HCT116 (cell line): Measurements from ENCODE around the gene NDUFV3.

Source experiments
- EGR1 ChIP-seq: IDR thresholded peaks from 2 replicates; pipeline ENCODE4 v1.6.1; 2012; ENCODE audit warnings: low read depth
- EZH2phosphoT487 ChIP-seq: fragments of 200-600 bp; IDR thresholded peaks from 2 replicates; pipeline ENCODE4 v1.6.1; 2018; ENCODE audit warnings: antibody characterized with exemption, borderline replicate concordance
- FOSL1 ChIP-seq: IDR thresholded peaks from 2 replicates; pipeline ENCODE4 v1.6.1; 2012; ENCODE audit warnings: low read depth
- JUND ChIP-seq: IDR thresholded peaks from 2 replicates; pipeline ENCODE4 v1.6.1; 2012
- POLR2AphosphoS5 ChIP-seq: IDR thresholded peaks from 2 replicates; pipeline ENCODE4 v1.6.1; 2011; ENCODE audit warnings: mild to moderate bottlenecking, low read depth, low read length, moderate library complexity
- SIN3A ChIP-seq: IDR thresholded peaks from 2 replicates; pipeline ENCODE4 v1.6.1; 2012; ENCODE audit warnings: low read depth
- SP1 ChIP-seq: IDR thresholded peaks from 2 replicates; pipeline ENCODE4 v1.6.1; 2012; ENCODE audit warnings: low read depth
- ZFX ChIP-seq: fragments of 450-650 bp; IDR thresholded peaks from 2 replicates; pipeline ENCODE4 v1.6.1; 2017
- TF ChIP-seq, protein P1 (sequence below), 3 experiments: fragments of 200-600 bp in 1 of 3; sonication (generic) in 1 of 3; IDR thresholded peaks in 2 of 3; conservative IDR thresholded peaks in 1 of 3; 2 replicates each; pipeline ENCODE4 v1.5.1; 2012 to 2017; ENCODE audit warnings: low read depth in 2 of 3, low read length in 2 of 3, antibody characterized with exemption in 1 of 3, borderline replicate concordance in 1 of 3, control low read depth in 1 of 3, mild to moderate bottlenecking in 1 of 3, mixed read lengths in 1 of 3, mixed run types in 1 of 3, moderate library complexity in 1 of 3; ENCODE audit not compliant: insufficient read depth in 1 of 3
- TF ChIP-seq, protein P2 (sequence below): IDR thresholded peaks from 2 replicates; pipeline ENCODE4 v1.6.1; 2012
- TF ChIP-seq, protein P3 (sequence below): IDR thresholded peaks from 2 replicates; pipeline ENCODE4 v1.6.1; 2011; ENCODE audit warnings: mild to moderate bottlenecking, low read length, moderate library complexity; ENCODE audit not compliant: insufficient replicate concordance; ENCODE audit errors: extremely low read depth

DNA sequence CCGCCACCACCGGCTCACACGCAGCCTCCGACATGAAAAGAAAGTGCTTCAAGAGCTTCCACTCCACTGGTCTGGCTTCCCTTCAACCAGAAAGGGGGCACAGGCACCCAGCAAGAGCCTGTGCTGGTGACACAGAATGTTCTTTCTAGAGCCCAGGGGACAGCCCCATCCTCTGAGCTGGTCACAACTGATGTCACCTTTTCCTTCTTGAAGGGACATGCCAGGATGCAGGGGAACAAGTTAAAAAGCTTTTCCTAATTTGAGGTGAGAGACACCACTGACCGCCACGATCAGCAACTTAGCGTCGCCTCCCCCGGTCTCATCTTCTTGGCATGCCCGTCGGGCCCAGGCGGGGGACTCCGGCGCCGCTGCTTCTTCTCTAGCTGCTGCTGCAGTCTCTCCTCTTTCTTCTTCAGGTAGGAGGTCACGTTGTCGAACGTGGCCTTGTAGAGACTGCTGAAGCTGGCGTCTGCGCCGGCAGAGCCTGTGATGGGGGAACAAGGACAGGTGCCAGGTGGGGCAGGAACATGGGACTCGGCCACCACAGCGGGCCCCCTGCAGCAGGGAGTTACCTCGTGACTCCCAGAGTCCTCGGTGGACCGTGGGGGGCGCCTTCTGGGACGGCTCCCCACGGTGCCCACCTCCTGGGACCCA is 43.2 kb upstream of the NDUFV3 start:
- TF ChIP-seq EZH2phosphoT487 (no peak), ZFX (no peak), POLR2AphosphoS5 (no peak), JUND (no peak), SP1 (no peak), SIN3A (no peak), FOSL1 (no peak), EGR1 (no peak)
- TF ChIP-seq, protein P1, sequence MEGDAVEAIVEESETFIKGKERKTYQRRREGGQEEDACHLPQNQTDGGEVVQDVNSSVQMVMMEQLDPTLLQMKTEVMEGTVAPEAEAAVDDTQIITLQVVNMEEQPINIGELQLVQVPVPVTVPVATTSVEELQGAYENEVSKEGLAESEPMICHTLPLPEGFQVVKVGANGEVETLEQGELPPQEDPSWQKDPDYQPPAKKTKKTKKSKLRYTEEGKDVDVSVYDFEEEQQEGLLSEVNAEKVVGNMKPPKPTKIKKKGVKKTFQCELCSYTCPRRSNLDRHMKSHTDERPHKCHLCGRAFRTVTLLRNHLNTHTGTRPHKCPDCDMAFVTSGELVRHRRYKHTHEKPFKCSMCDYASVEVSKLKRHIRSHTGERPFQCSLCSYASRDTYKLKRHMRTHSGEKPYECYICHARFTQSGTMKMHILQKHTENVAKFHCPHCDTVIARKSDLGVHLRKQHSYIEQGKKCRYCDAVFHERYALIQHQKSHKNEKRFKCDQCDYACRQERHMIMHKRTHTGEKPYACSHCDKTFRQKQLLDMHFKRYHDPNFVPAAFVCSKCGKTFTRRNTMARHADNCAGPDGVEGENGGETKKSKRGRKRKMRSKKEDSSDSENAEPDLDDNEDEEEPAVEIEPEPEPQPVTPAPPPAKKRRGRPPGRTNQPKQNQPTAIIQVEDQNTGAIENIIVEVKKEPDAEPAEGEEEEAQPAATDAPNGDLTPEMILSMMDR (IDR thresholded peaks at IDR 0.05 in 2 of 3, conservative IDR thresholded peaks at IDR 0.05 in 1 of 3; ENCODE audit: borderline replicate concordance in 1 of 3, insufficient read depth in 1 of 3, low read depth in 2 of 3, low read length in 2 of 3): no peak
- TF ChIP-seq, protein P2, sequence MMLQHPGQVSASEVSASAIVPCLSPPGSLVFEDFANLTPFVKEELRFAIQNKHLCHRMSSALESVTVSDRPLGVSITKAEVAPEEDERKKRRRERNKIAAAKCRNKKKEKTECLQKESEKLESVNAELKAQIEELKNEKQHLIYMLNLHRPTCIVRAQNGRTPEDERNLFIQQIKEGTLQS: no peak
- TF ChIP-seq, protein P3, sequence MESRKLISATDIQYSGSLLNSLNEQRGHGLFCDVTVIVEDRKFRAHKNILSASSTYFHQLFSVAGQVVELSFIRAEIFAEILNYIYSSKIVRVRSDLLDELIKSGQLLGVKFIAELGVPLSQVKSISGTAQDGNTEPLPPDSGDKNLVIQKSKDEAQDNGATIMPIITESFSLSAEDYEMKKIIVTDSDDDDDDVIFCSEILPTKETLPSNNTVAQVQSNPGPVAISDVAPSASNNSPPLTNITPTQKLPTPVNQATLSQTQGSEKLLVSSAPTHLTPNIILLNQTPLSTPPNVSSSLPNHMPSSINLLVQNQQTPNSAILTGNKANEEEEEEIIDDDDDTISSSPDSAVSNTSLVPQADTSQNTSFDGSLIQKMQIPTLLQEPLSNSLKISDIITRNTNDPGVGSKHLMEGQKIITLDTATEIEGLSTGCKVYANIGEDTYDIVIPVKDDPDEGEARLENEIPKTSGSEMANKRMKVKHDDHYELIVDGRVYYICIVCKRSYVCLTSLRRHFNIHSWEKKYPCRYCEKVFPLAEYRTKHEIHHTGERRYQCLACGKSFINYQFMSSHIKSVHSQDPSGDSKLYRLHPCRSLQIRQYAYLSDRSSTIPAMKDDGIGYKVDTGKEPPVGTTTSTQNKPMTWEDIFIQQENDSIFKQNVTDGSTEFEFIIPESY: no peak
